Amygdala (tissue), 56 donors: ENCODE data around the gene NCR3LG1.
"Not testable (repeated sequence)": the region's sequence is repeated elsewhere in the genome, so short reads cannot be mapped to it uniquely, and the experiment has no call there.

Experiments
- DNase-seq, 56 donors: peaks; one replicate each; lab custom pipeline; 2025; lab: John Stamatoyannopoulos, UW

The NCR3LG1 gene

GRCh38 chr11:17408026-17408425, 56.4 kb downstream of the NCR3LG1 start:
- DNase-seq: no peak

- no peak for DNase-seq
Measured at GRCh38 chr11:17408641-17409040, 57.0 kb downstream of the NCR3LG1 start.

DNA sequence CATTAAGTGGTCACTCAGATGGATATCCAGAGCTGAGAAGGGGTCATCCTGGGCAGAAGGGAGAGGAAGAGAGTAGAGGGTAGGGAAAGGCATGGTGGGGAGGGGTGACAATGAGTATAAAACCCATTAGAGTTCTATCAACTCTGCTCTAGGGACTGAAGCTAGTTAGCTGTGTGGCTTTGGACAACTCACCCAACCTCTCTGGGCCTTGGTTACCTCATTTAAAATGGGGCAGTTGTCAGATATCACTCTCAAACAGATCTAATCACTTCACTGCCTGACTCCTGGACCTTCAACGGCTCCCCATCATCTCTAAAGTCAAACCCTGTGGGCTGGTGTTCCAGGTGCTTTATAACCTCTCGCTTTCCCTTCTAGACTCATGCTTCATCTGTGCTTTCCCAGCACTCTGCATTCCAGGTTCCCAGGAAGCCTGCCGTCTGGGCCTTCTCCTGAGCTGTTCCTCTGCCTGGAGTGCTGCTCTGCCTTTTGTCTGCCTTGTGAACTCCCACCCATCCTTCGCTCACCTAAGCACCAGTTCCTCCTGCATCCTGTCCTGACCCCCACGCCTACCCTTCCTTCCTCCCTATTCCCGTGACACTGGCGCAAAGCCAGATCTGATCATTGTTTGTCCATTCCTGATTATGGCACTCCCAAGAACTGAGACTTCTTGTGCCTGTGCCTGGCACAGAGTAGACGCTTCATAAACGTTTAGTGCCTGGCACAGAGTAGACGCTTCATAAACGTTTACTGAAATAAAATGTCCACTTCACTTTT, 59.2 kb downstream of the NCR3LG1 start:
- no peak for DNase-seq

DNA sequence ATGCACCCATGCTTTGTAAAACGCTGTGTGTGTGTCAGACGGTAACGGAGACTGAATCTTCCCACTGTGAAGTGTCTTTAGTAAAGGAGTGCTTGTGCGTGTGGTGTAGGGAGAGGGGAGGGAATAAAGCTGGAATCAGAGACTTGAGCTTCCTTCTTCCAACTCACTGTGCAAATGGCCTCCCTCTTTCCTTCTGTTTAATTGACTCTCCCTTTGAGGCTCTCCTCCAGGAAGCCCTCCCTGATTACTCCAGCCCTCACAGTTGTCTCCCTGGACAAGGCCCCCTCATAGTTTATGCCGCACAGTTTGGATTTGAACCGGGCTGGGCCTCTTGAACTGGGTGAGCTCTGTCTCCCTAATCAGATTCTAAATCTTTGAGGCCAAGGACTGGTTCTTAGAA, 59.8 kb downstream of the NCR3LG1 start:
- no peak for DNase-seq

DNA sequence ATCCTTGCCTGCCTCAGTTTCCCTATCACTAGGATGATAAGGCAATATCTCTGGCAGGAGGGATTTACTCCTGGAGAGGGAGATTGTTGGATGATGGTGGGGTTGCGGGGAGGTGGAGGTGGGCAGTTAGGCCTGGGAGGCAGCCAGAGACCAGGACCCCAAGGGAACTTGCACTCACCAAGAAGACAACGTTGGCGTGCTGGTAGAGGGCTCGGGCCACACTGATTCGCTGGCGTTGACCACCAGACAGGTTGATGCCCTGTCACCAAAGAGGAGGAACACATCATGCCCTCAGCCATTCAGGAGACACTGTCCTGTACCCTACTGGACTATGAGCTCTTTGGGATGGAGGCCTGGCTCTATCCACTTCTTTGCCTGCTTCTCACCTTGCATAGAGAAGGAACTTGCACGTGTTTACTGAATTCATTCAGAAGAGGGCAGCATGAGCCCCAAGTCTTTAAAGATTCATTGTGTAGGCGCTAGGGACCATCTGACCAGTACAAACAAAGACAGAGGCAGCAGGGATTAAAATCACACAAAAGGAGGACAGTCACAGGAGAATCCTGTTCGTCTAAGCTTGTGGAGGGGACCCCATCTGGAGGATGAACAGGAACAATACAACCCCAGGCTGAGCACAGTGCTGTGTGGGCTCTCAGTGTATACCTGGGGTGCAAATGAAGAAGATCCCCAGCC, 61.0 kb downstream of the NCR3LG1 start:
- DNase-seq: no peak

- no peak for DNase-seq
Measured at GRCh38 chr11:17413414-17414316, 62.1 kb downstream of the NCR3LG1 start.

DNA sequence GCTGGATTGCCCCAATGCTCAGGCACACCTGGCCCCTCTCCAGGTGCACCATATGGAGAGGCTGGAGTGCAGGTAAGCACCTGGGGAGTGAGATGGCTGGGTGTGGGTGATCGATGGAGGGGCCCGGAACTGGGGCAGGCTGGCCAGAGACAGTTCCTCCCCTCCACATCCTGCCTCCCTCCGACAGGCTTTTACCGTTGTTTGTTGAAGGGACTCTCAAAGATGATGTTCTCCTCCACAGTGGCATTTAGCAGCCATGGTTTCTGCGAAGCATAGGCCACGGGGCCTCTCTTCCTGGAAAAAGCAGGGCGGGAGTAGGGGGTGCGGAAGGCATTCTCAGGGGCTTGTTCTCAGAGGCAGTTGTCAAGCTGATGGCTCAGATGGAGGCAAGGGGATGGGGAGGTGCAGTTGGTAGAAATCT, 62.7 kb downstream of the NCR3LG1 start:
- DNase-seq: no peak

- DNase-seq: no peak
Measured at GRCh38 chr11:17414992-17415391, 63.4 kb downstream of the NCR3LG1 start.

DNA sequence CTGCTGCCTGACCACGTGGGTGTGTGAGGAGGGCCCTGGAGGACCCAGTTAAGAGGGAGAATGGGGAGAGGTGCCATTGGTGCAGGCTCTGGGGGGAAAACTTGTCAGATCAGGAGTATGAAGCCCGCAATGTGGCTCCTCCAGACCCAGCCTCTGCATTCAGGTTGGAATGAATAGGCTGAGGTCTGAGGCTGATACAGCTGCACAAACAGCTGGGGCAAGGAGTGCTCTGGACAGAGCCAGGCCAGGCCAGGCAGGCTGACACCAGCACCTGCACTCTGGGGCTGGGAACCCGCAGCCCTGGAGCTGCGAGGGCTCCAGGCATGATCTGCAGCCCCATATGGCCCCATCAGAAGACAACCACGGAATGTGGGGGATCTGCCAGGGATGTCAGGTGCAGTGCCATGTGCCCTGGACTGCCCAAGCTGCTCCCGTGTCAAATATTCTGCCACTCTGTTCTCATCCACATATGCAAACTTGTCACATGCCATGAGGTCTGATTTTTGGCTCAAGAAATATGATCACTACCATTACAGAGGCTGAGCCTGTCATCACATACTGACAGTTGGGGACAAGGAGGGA, 64.0 kb downstream of the NCR3LG1 start:
- no peak for DNase-seq

- DNase-seq: no peak
Measured at GRCh38 chr11:17416492-17416891, 64.9 kb downstream of the NCR3LG1 start.

DNA sequence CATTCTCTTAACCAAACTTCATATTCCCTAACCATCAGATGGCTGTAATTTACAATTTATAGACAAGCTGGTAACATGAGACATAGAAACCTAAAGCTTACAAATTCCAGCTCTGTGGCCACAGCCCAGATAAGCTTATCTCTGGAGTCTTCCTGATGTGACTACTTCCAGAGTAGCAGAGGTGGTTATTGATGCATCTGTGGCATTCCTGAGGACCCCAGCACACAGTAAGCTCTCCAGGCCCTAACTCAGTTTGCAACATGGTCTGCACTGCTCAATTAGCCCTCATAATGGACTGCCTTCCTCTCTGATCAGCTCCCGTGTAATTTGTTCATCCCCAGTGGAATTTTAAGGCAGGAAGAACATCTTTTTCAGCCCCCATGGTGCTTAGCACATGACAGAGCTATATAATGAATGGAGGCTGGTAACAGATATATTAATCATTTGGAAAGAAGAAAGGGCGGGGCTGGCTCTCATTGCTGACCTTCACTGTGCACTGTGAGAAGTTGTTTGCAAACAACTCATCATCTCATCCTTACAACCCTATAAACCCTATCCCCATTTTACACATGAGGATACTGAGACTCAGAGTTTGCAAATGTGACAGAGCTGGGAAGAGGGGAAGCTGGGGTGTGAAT, 67.0 kb downstream of the NCR3LG1 start:
- DNase-seq: no peak

DNA sequence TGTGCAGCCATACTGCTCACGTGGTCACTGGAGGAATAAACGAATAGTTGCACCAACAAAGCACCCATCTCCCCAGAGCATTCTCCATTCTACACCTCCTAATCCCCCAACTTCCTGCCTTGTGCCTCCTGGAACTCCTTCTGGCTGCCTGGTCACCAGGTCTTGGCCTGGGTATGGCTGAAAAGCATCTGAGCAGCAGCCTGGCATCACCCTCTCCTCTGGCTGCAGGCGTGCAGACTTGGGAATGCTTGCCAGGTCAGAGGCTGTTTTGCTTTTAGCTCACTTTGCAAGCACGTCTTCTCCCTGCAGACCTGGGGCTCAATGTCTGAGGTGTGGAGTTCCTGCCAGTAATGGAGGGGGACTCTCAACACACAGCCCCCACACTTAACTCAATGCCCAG, 70.2 kb downstream of the NCR3LG1 start:
- DNase-seq: no peak

- DNase-seq: no peak
Measured at GRCh38 chr11:17423533-17424310, 72.1 kb downstream of the NCR3LG1 start.

DNA sequence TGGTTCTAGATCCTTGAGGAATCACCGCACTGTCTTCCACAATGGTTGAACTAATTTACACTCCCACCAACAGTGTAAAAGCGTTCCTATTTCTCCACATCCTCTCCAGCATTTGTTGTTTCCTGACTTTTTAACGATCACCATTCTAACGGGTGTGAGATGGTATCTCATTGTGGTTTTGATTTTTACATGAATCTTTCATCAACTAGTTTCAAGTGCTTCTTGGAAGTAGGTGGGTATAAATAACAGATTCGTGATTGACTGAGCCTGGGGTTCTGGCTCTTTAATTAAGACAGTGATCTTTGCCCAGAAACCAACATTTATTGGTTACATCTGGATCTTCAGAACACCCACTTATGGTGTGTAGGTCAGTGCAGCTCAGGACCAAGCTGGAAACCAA, 74.6 kb downstream of the NCR3LG1 start:
- DNase-seq: not testable (repeated sequence)
